ENCODE results near the gene ERO1A. TPM values are rescaled to one million over a fixed set of nuclear protein-coding genes. Genes with fewer than 3 reads are reported as not detected.
"Not testable (repeated sequence)": the region's sequence is repeated elsewhere in the genome, so short reads cannot be mapped to it uniquely, and the experiment has no call there.

ERO1A gene
- 105 and 122 TPM in 2 replicates for total RNA-seq

GRCh38 chr14:52695481-52696091 is at the start of gene ERO1A:
Gene ERO1A (minus strand): TSS chr14:52695558. CDS start chr14:52695481, 77 bp downstream.
- DNase-seq: peak; percentile 90

- peak; percentile 26 for DNase-seq
These were observed 46.5 kb upstream of the ERO1A start for GRCh38 chr14:52741865-52742264.

GRCh38 chr14:52740751-52741150 is 45.4 kb upstream of the ERO1A start:
- DNase-seq: peak; percentile 70

- no peak for DNase-seq
These were observed 43.1 kb upstream of the ERO1A start for GRCh38 chr14:52738409-52738808.

GRCh38 chr14:52735921-52736489 is 40.6 kb upstream of the ERO1A start:
- no peak for DNase-seq

GRCh38 chr14:52733824-52734223 is 38.5 kb upstream of the ERO1A start:
- DNase-seq: no peak

GRCh38 chr14:52730709-52731111 is 35.4 kb upstream of the ERO1A start:
- peak; percentile 50 for DNase-seq

- peak; percentile 99 for DNase-seq
These were observed 34.8 kb upstream of the ERO1A start, which contains the start of gene STYX for GRCh38 chr14:52729925-52730708. Gene STYX (plus strand): TSS chr14:52730166. CDS start chr14:52730475, 309 bp downstream.

GRCh38 chr14:52729585-52729924 is 34.2 kb upstream of the ERO1A start:
- DNase-seq: no peak

GRCh38 chr14:52729035-52729434 is 33.7 kb upstream of the ERO1A start:
- DNase-seq: not testable (repeated sequence)

- not testable (repeated sequence) for DNase-seq
These were observed 32.2 kb upstream of the ERO1A start for GRCh38 chr14:52727509-52727908.

- no peak for DNase-seq
These were observed 28.9 kb upstream of the ERO1A start for GRCh38 chr14:52724360-52724644.

- no peak for DNase-seq
These were observed 28.4 kb upstream of the ERO1A start for GRCh38 chr14:52723514-52724359.

- DNase-seq: no peak
These were observed 20.8 kb upstream of the ERO1A start for GRCh38 chr14:52716155-52716554.

- no peak for DNase-seq
These were observed 16.3 kb upstream of the ERO1A start for GRCh38 chr14:52711666-52712065.

GRCh38 chr14:52706724-52707706 is 11.7 kb upstream of the ERO1A start, which contains the start of gene PSMC6:
Gene PSMC6 (plus strand): TSS chr14:52707200. CDS start chr14:52707220, 20 bp downstream.
- peak; percentile 94 for DNase-seq

GRCh38 chr14:52706286-52706685 is 10.9 kb upstream of the ERO1A start:
- DNase-seq: peak; percentile 59

- DNase-seq: no peak
These were observed 8.3 kb upstream of the ERO1A start for GRCh38 chr14:52703664-52704063.

GRCh38 chr14:52703225-52703624 is 7.9 kb upstream of the ERO1A start:
- DNase-seq: peak; percentile 66

- DNase-seq: peak; percentile 23
These were observed 5.9 kb upstream of the ERO1A start for GRCh38 chr14:52701223-52701622.

GRCh38 chr14:52700701-52701172 is 5.4 kb upstream of the ERO1A start:
- DNase-seq: peak; percentile 70
